B cell (primary cell): Measurements from ENCODE around the gene PCDHGA9. TPM values are rescaled to one million over a fixed set of nuclear protein-coding genes. Genes with fewer than 3 reads are reported as not detected.

Experiments used
- ATAC-seq: fragments of 200-7000 bp; cut with Tn5 transposase; one replicate; pipeline ENCODE4 v1.10.0; 2021; ENCODE audit warnings: low read depth, mild to moderate bottlenecking, moderate number of reproducible peaks, moderate library complexity
- CTCF ChIA-PET: fragments of 350-600 bp; sonication (Branson Sonifier 250); formaldehyde crosslinking; loops from one replicate; lab custom pipeline; 2021; ENCODE audit warnings: antibody characterized with exemption, inconsistent platforms; lab: Charles Lee
- POLR2A ChIA-PET: fragments of 350-600 bp; sonication (Branson Sonifier 250); formaldehyde crosslinking; loops from one replicate; lab custom pipeline; 2021; ENCODE audit warnings: antibody characterized with exemption; lab: Charles Lee
- DNase-seq: peaks from one replicate; pipeline ENCODE4 v3.0.0; 2013
- H2AFZ ChIP-seq: 2 replicates; pipeline ENCODE4 v1.6.1; 2012; ENCODE audit warnings: mild to moderate bottlenecking, low read depth, low read length; ENCODE audit not compliant: insufficient read depth, poor library complexity, severe bottlenecking
- H3K27ac ChIP-seq, 2 donors: 1 replicate in 1 of 2; 2 replicates in 1 of 2; pipeline ENCODE4 v1.5.1; 2012 to 2013; ENCODE audit warnings: low read length in 2 of 2, mild to moderate bottlenecking in 2 of 2, moderate library complexity in 1 of 2
- H3K27me3 ChIP-seq, 4 experiments: fragments of 200-600 bp in 1 of 4; sonication (generic) in 1 of 4; replicated peaks in 1 of 4; 1 replicate in 2 of 4; 2 replicates in 2 of 4; pipeline versions ENCODE4 v1.6.1 to v1.7.0; 2013 to 2016; ENCODE audit warnings: low read length in 3 of 4, mild to moderate bottlenecking in 2 of 4, mixed read lengths in 1 of 4, moderate library complexity in 1 of 4; ENCODE audit not compliant: insufficient read depth in 4 of 4, control insufficient read depth in 3 of 4; ENCODE audit errors: control extremely low read depth in 1 of 4
- H3K36me3 ChIP-seq, 2 experiments: replicated peaks in 1 of 2; 1 replicate in 1 of 2; 2 replicates in 1 of 2; pipeline versions ENCODE4 v1.6.1 to v1.7.1; 2013; ENCODE audit warnings: low read length in 1 of 2; ENCODE audit not compliant: insufficient read depth in 2 of 2, control insufficient read depth in 1 of 2; ENCODE audit errors: control extremely low read depth in 1 of 2, extremely low read depth in 1 of 2
- H3K4me1 ChIP-seq, 2 donors: fragments of 200-600 bp in 1 of 2; sonication (generic) in 1 of 2; 1 replicate in 1 of 2; 2 replicates in 1 of 2; pipeline versions ENCODE4 v1.5.1 to v1.6.1; 2013 to 2017; ENCODE audit warnings: low read length in 2 of 2; ENCODE audit not compliant: control insufficient read depth in 2 of 2, insufficient read depth in 2 of 2
- H3K4me2 ChIP-seq: replicated peaks from 2 replicates; pipeline ENCODE3; 2012; ENCODE audit warnings: mild to moderate bottlenecking, low read depth, low read length; ENCODE audit not compliant: poor library complexity, severe bottlenecking
- H3K4me3 ChIP-seq, 5 experiments: fragments of 200-600 bp in 1 of 5; sonication (generic) in 1 of 5; 1 replicate in 3 of 5; 2 replicates in 2 of 5; pipeline versions ENCODE4 v1.5.1 to v1.7.0; 2011 to 2016; ENCODE audit warnings: low read length in 4 of 5, mild to moderate bottlenecking in 4 of 5, low read depth in 2 of 5, control low read depth in 1 of 5, moderate library complexity in 1 of 5; ENCODE audit not compliant: insufficient read depth in 1 of 5; ENCODE audit errors: control extremely low read depth in 1 of 5, extremely low read depth in 1 of 5
- H3K79me2 ChIP-seq: fragments of 200-600 bp; sonication (generic); one replicate; pipeline ENCODE4 v1.6.0; 2016; ENCODE audit warnings: low read length; ENCODE audit not compliant: control insufficient read depth, insufficient read depth
- H3K9ac ChIP-seq: fragments of 200-600 bp; sonication (generic); 2 replicates; pipeline ENCODE4 v1.6.1; 2017; ENCODE audit warnings: mild to moderate bottlenecking, low read length, moderate library complexity
- H3K9me3 ChIP-seq, 3 donors: one replicate each; pipeline versions ENCODE4 v1.6.1 to v1.7.1; 2013; ENCODE audit warnings: low read length in 2 of 3; ENCODE audit not compliant: control insufficient read depth in 2 of 3, insufficient read depth in 1 of 3; ENCODE audit errors: control extremely low read depth in 1 of 3
- H4K20me1 ChIP-seq: 2 replicates; pipeline ENCODE4 v1.6.0; 2012; ENCODE audit warnings: mild to moderate bottlenecking, low read length; ENCODE audit not compliant: insufficient read depth, control insufficient read depth, poor library complexity, severe bottlenecking
- H3K27ac Mint-ChIP-seq: one replicate; pipeline ENCODE4 v1.8.0; 2021; ENCODE audit warnings: mixed read lengths
- H3K27me3 Mint-ChIP-seq: one replicate; pipeline ENCODE4 v1.8.0; 2021; ENCODE audit warnings: mixed read lengths
- H3K4me1 Mint-ChIP-seq: one replicate; pipeline ENCODE4 v1.8.0; 2021; ENCODE audit warnings: mixed read lengths
- H3K4me3 Mint-ChIP-seq: one replicate; pipeline ENCODE4 v1.8.0; 2021; ENCODE audit warnings: mixed read lengths
- H3K9me3 Mint-ChIP-seq: one replicate; pipeline ENCODE4 v1.8.0; 2022; ENCODE audit warnings: mixed read lengths; ENCODE audit not compliant: insufficient read depth
- CTCF ChIP-seq: fragments of 200-600 bp; IDR thresholded peaks from one replicate; pipeline ENCODE4 v1.8.0; 2022; ENCODE audit warnings: antibody characterized with exemption, mild to moderate bottlenecking
- EZH2 ChIP-seq: IDR thresholded peaks from 2 replicates; pipeline ENCODE4 v1.6.1; 2012; ENCODE audit warnings: borderline replicate concordance, low read depth, mild to moderate bottlenecking, moderate library complexity, low read length; ENCODE audit not compliant: insufficient read depth, poor library complexity, severe bottlenecking
- WGBS: methylation state at CpG from one replicate; pipeline ENCODE4 v1.1.5; 2013; ENCODE audit warnings: missing lambda C conversion rate; ENCODE audit not compliant: insufficient coverage; 5-methylcytosine and 5-hydroxymethylcytosine counted together
- intact Hi-C: fragments of 100-400 bp; cut with micrococcal nuclease; formaldehyde crosslinking; loops from one replicate; pipeline ENCODE4 v1.10.0; 2022
- polyA plus RNA-seq: library from polyadenylated mRNA; depleted of rRNA; stranded (reverse); fragments of >200 nt; gene quantifications from 2 replicates; pipeline ENCODE4 v1.2.3, GENCODE V29; 2012
- total RNA-seq, 2 donors: library from RNA; stranded (reverse); fragments of 120-200 nt in 1 of 2; gene quantifications; 1 replicate in 1 of 2; 2 replicates in 1 of 2; pipeline versions ENCODE4 v1.2.3 to v1.2.4, GENCODE V29; 2013 to 2022

Gene PCDHGA9
- total and polyA plus RNA-seq, 2 donors (not counting 1 experiment from before 2014, with no cell fraction given): 0.19 to 2.5 TPM

DNA sequence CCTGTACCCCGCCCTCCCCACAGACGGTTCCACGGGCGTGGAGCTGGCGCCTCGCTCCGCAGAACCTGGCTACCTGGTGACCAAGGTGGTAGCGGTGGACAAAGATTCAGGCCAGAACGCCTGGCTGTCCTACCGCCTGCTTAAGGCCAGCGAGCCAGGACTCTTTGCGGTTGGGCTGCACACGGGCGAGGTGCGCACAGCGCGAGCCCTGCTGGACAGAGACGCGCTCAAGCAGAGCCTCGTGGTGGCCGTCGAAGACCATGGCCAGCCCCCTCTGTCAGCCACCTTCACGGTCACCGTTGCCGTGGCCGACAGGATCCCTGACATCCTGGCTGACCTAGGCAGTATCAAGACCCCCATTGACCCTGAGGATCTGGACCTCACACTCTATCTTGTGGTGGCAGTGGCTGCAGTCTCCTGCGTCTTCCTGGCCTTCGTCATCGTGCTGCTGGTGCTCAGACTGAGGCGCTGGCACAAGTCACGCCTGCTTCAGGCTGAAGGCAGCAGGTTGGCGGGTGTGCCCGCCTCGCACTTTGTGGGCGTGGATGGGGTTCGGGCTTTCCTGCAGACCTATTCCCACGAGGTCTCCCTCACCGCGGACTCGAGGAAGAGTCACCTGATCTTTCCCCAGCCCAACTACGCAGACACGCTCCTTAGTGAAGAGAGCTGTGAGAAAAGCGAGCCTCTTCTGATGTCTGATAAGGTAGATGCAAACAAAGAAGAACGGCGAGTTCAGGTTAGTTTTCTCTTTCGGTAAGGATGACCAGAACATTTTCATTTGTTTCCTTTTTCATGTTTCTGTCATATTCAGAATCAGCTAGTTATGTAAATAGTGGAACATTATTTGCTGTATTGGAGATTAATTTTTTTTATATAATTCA is 36.3 kb upstream of the PCDHGA9 start:
- CTCF ChIA-PET: no interaction called here
- Histone ChIP-seq H3K4me1 (peaks cover 4 to 5% of the 10 kb centered on the region in 2 donors), H3K4me2 (no peak overlapping the region), H3K9ac (no peak overlapping the region), H3K27ac (no peak overlapping the region), H3K9me3 (peaks cover 6 to 56% (median 46%) of the 10 kb centered on the region in 3 donors), H3K4me3 (no peak overlapping the region), H4K20me1 (no peaks in the 10 kb centered on the region), H3K79me2 (no peaks in the 10 kb centered on the region), H3K27me3 (peaks cover 0 to 63% (median 40%) of the 10 kb centered on the region in 4 experiments), H2AFZ (no peak overlapping the region), H3K36me3 (no peaks in the 10 kb centered on the region)
- 47% methylated on average over 42 of the region's 46 CpGs for WGBS
- no peak for ATAC-seq
- intact Hi-C loops: loop anchor here (5.0 kb wide), 1 partner anchor 36 kb away; the partner anchor contains the start of gene PCDHGA9
- POLR2A ChIA-PET: no interaction called here
- Mint-ChIP-seq H3K9me3 (peaks cover 6% of the 10 kb centered on the region), H3K27me3 (peaks cover 64% of the 10 kb centered on the region), H3K4me3 (no peak overlapping the region), H3K27ac (no peak overlapping the region), H3K4me1 (peaks cover 15% of the 10 kb centered on the region)
- DNase-seq: no peak
- TF ChIP-seq CTCF (no peak), EZH2 (no peak)
